A549 treated with DMSO at 1 μM for 4 hours (cell line): Measurements from ENCODE around the gene IFNL2. TPM values are rescaled to one million over a fixed set of nuclear protein-coding genes. Genes with fewer than 3 reads are reported as not detected.

Experiments used
- total RNA-seq: library from RNA; stranded (reverse); fragments of 200-300 nt; extraction: Qiagen RNA extraction; gene quantifications from 5 replicates; pipeline ENCODE4 v1.2.3, GENCODE V29; 2022; ENCODE audit warnings: low read depth

The IFNL2 gene
- total RNA-seq: not detected in 5 replicates

GRCh38 chr19:39268085-39268484, at the start of gene IFNL2:
TSS of gene IFNL2 (plus strand) at chr19:39268396. CDS start at chr19:39268569, 173 bp downstream.

DNA sequence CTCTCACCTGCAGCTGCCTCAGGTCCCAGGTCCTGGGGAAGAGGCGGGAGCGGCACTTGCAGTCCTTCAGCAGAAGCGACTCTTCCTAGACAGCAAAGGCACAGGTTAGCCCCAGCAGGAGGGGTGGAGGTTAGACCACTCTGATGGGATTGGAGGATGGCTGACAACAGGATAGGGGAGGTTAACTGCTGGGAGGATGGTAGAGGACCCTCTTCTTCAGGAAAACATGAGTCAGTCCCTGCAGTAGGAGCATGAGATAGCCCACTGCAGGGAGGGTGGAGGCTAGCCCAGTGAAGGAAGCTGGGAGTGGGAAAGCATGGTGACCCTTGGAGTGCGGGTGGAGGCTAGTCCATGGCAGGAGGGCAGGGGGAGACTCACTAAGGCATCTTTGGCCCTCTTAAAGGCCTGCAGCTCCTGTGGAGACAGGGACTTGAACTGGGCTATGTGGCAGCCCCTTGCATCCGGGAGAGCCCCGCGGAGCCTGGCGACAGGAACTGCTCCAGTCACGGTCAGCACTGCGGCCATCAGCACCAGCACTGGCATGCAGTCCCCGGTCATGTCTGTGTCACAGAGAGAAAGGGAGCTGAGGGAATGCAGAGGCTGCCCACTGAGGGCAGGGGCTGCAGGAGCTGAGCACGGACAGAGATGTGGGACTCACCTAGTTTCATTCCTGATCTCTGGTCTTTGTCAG, 23.6 kb upstream of the IFNL2 start, which contains the start of gene IFNL3:
Gene IFNL3, minus strand, starts transcription at position 597 of the 691 bp plus-strand sequence. Its CDS starts 39 bp downstream, at position 558.

GRCh38 chr19:39248806-39249205, 19.4 kb upstream of the IFNL2 start, which contains the start of gene IFNL4:
TSS of gene IFNL4 (minus strand) at chr19:39248856.

GRCh38 chr19:39296055-39296645, 28.0 kb downstream of the IFNL2 start, which contains the start of gene IFNL1:
TSS of gene IFNL1 (plus strand) at chr19:39296407. CDS start at chr19:39296422, 15 bp downstream.

Other genes starting within 250 kb of the IFNL2 start
- gene FBXO27, start 235.8 kb upstream of the IFNL2 start, total RNA-seq: 4.5 to 7.7 TPM (median 6.0 TPM) in 5 replicates
- gene ACP7, start 184.0 kb upstream of the IFNL2 start, total RNA-seq: 0.09 to 0.23 TPM (median 0.16 TPM) in 4 of 5 replicates, not detected in the other
- gene PAK4, start 142.6 kb upstream of the IFNL2 start, total RNA-seq: 85.3 to 143 TPM (median 108 TPM) in 5 replicates
- 0.76 to 2.2 TPM (median 1.7 TPM) in 5 replicates for gene NCCRP1, start 71.4 kb upstream of the IFNL2 start, total RNA-seq
- gene SYCN, start 64.1 kb upstream of the IFNL2 start, total RNA-seq: not detected in 5 replicates
- gene IFNL3, start 23.4 kb upstream of the IFNL2 start, total RNA-seq: 0.19 TPM in 1 of 5 replicates, not detected in the others
- gene IFNL4, start 19.5 kb upstream of the IFNL2 start, total RNA-seq: not detected in 5 replicates
- 0.15 to 0.28 TPM (median 0.27 TPM) in 3 of 5 replicates, not detected in the others for gene IFNL1, start 28.0 kb downstream of the IFNL2 start, total RNA-seq
- gene LRFN1, start 52.5 kb downstream of the IFNL2 start, total RNA-seq: 7.6 to 14.2 TPM (median 10.9 TPM) in 5 replicates
- 0.24 to 0.83 TPM (median 0.45 TPM) in 5 replicates for gene GMFG, start 67.6 kb downstream of the IFNL2 start, total RNA-seq
- gene SAMD4B, start 74.0 kb downstream of the IFNL2 start, total RNA-seq: 124 to 189 TPM (median 173 TPM) in 5 replicates
- 62.8 to 77.0 TPM (median 70.6 TPM) in 5 replicates for gene PAF1, start 122.7 kb downstream of the IFNL2 start, total RNA-seq
- gene MED29, start 123.0 kb downstream of the IFNL2 start, total RNA-seq: 64.5 to 67.1 TPM (median 65.6 TPM) in 5 replicates
- gene ZFP36, start 138.5 kb downstream of the IFNL2 start, total RNA-seq: 52.1 to 60.7 TPM (median 57.1 TPM) in 5 replicates
- gene PLEKHG2, start 144.3 kb downstream of the IFNL2 start, total RNA-seq: 38.8 to 65.0 TPM (median 54.8 TPM) in 5 replicates
- gene RPS16, start 167.6 kb downstream of the IFNL2 start, total RNA-seq: 6,546 to 7,499 TPM (median 7,130 TPM) in 5 replicates
- 175 to 216 TPM (median 185 TPM) in 5 replicates for gene SUPT5H, start 177.2 kb downstream of the IFNL2 start, total RNA-seq
- 173 to 234 TPM (median 221 TPM) in 5 replicates for gene TIMM50, start 212.4 kb downstream of the IFNL2 start, total RNA-seq
- gene DLL3, start 230.6 kb downstream of the IFNL2 start, total RNA-seq: 4.9 to 10.9 TPM (median 10.4 TPM) in 5 replicates
- not detected in 5 replicates for gene SELENOV, start 246.7 kb downstream of the IFNL2 start, total RNA-seq